Natural killer cell treated with Interleukin-12 subunit alpha and Interleukin-12 subunit beta and Interleukin-15 and Interleukin-18, amount 100 ng/mL, for 72 hours (primary cell): ENCODE measurements around the gene JCAD. TPM values are rescaled to one million over a fixed set of nuclear protein-coding genes. Genes with fewer than 3 reads are reported as not detected.
"Not testable (repeated sequence)": the region's sequence is repeated elsewhere in the genome, so short reads cannot be mapped to it uniquely, and the experiment has no call there.

Source experiments
- ATAC-seq, 2 donors: fragments of 150-1000 bp; cut with Tn5 transposase in 1 of 2; sonication (Bioruptor Pico), chemical (Tn5 transposase) in 1 of 2; 2 replicates each; pipeline ENCODE4 v1.10.0; 2021
- DNase-seq: peaks from one replicate; pipeline ENCODE4 v3.0.0; 2022; ENCODE audit warnings: low spot score
- H3K27ac Mint-ChIP-seq, 2 donors: 1 replicate in 1 of 2; 2 replicates in 1 of 2; pipeline ENCODE4 v1.8.0; 2022; ENCODE audit warnings: mixed read lengths in 2 of 2, mild to moderate bottlenecking in 1 of 2, moderate library complexity in 1 of 2
- H3K27me3 Mint-ChIP-seq, 2 donors: 1 replicate in 1 of 2; 2 replicates in 1 of 2; pipeline ENCODE4 v1.8.0; 2022; ENCODE audit warnings: mixed read lengths in 2 of 2
- H3K36me3 Mint-ChIP-seq: one replicate; pipeline ENCODE4 v1.8.0; 2022; ENCODE audit warnings: mixed read lengths
- H3K4me1 Mint-ChIP-seq, 2 donors: 1 replicate in 1 of 2; 2 replicates in 1 of 2; pipeline ENCODE4 v1.8.0; 2022; ENCODE audit warnings: low read depth in 2 of 2, mixed read lengths in 2 of 2, mild to moderate bottlenecking in 1 of 2
- H3K4me3 Mint-ChIP-seq: one replicate; pipeline ENCODE4 v1.8.0; 2022; ENCODE audit warnings: mixed read lengths
- H3K9me3 Mint-ChIP-seq: 2 replicates; pipeline ENCODE4 v1.8.0; 2022; ENCODE audit warnings: mixed read lengths
- total RNA-seq, 2 donors: library from RNA; stranded (reverse); gene quantifications; one replicate each; pipeline ENCODE4 v1.2.3, GENCODE V29; 2022

The JCAD gene
- total RNA-seq, 2 donors from 2014 or later = 0.08 to 0.69 TPM

- Mint-ChIP-seq H3K4me1 (peaks cover 9 to 13% of the 10 kb centered on the region in 2 donors), H3K4me3 (no peak overlapping the region), H3K36me3 (no peaks in the 10 kb centered on the region), H3K9me3 (no peaks in the 10 kb centered on the region), H3K27me3 (peaks cover 31 to 39% of the 10 kb centered on the region in 2 donors), H3K27ac (no peak overlapping the region)
- ATAC-seq = peak; percentile 72 to 83
- DNase-seq = peak; percentile 79
Observed at GRCh38 chr10:29998142-29998808, 61.1 kb downstream of the JCAD start.

- no peak overlapping the region for H3K27ac Mint-ChIP-seq
- peaks cover 34 to 50% of the 10 kb centered on the region in 2 donors for H3K27me3 Mint-ChIP-seq
- H3K4me3 Mint-ChIP-seq = no peak overlapping the region
- H3K4me1 Mint-ChIP-seq = peaks cover 5 to 7% of the 10 kb centered on the region in 2 donors
- H3K36me3 Mint-ChIP-seq = no peaks in the 10 kb centered on the region
- H3K9me3 Mint-ChIP-seq = no peaks in the 10 kb centered on the region
- ATAC-seq (no peak), DNase-seq (no peak)
Observed at GRCh38 chr10:29994811-29995210, 64.6 kb downstream of the JCAD start.

- H3K9me3 Mint-ChIP-seq = no peaks in the 10 kb centered on the region
- peaks cover 5 to 6% of the 10 kb centered on the region in 2 donors for H3K4me1 Mint-ChIP-seq
- H3K4me3 Mint-ChIP-seq = no peak overlapping the region
- no peak overlapping the region for H3K27ac Mint-ChIP-seq
- ATAC-seq (no peak), DNase-seq (no peak)
- H3K27me3 Mint-ChIP-seq = peaks cover 31 to 47% of the 10 kb centered on the region in 2 donors
- H3K36me3 Mint-ChIP-seq = no peaks in the 10 kb centered on the region
Observed at GRCh38 chr10:29993319-29993915, 66.0 kb downstream of the JCAD start.

GRCh38 chr10:29992914-29993313, 66.5 kb downstream of the JCAD start:
- no peaks in the 10 kb centered on the region for H3K36me3 Mint-ChIP-seq
- H3K4me3 Mint-ChIP-seq = no peak overlapping the region
- ATAC-seq (peak in 1 of 2 donors; percentile 20), DNase-seq (no peak)
- H3K27ac Mint-ChIP-seq = no peak overlapping the region
- peaks cover under 1 to 1% of the 10 kb centered on the region in 2 donors for H3K4me1 Mint-ChIP-seq
- no peaks in the 10 kb centered on the region for H3K9me3 Mint-ChIP-seq
- H3K27me3 Mint-ChIP-seq = peaks cover 26 to 47% of the 10 kb centered on the region in 2 donors

- Mint-ChIP-seq H3K27ac (no peak overlapping the region), H3K4me3 (no peak overlapping the region), H3K27me3 (peaks cover 22 to 36% of the 10 kb centered on the region in 2 donors)
Observed at GRCh38 chr10:29991382-29991781, 68.0 kb downstream of the JCAD start.

GRCh38 chr10:29987471-29987870, 71.9 kb downstream of the JCAD start:
- H3K27ac Mint-ChIP-seq = no peak overlapping the region
- peaks cover 26% of the 10 kb centered on the region in 2 donors for H3K27me3 Mint-ChIP-seq
- H3K9me3 Mint-ChIP-seq = peaks cover 6% of the 10 kb centered on the region
- H3K4me3 Mint-ChIP-seq = no peak overlapping the region
- DNase-seq (no peak), ATAC-seq (no peak)
- peaks cover 3% of the 10 kb centered on the region for H3K36me3 Mint-ChIP-seq
- no peaks in the 10 kb centered on the region for H3K4me1 Mint-ChIP-seq

More at GRCh38 chr10:29991382-29991781, 68.0 kb downstream of the JCAD start:
- ATAC-seq (no peak), DNase-seq (no peak)
- H3K9me3 Mint-ChIP-seq = no peaks in the 10 kb centered on the region
- no peaks in the 10 kb centered on the region for H3K36me3 Mint-ChIP-seq
- no peaks in the 10 kb centered on the region for H3K4me1 Mint-ChIP-seq

GRCh38 chr10:29982997-29983648, 76.3 kb downstream of the JCAD start:
- Mint-ChIP-seq H3K36me3 (peaks cover 7% of the 10 kb centered on the region), H3K27me3 (peaks cover 10 to 14% of the 10 kb centered on the region in 2 donors), H3K9me3 (peaks cover 6% of the 10 kb centered on the region), H3K4me1 (no peaks in the 10 kb centered on the region), H3K4me3 (no peak overlapping the region), H3K27ac (no peak overlapping the region)
- DNase-seq (no peak), ATAC-seq (no peak)

GRCh38 chr10:29981510-29981909, 77.9 kb downstream of the JCAD start:
- Mint-ChIP-seq H3K4me3 (no peak overlapping the region), H3K9me3 (peaks cover 6% of the 10 kb centered on the region), H3K27ac (no peak overlapping the region), H3K27me3 (peaks cover 9 to 11% of the 10 kb centered on the region in 2 donors), H3K4me1 (no peaks in the 10 kb centered on the region), H3K36me3 (peaks cover 7% of the 10 kb centered on the region)
- no peak for DNase-seq
- ATAC-seq = no peak

- H3K27ac Mint-ChIP-seq = no peak overlapping the region
- ATAC-seq (no peak), DNase-seq (no peak)
- H3K9me3 Mint-ChIP-seq = peaks cover 6% of the 10 kb centered on the region
- H3K4me3 Mint-ChIP-seq = no peak overlapping the region
- peaks cover 8 to 17% of the 10 kb centered on the region in 2 donors for H3K27me3 Mint-ChIP-seq
- H3K4me1 Mint-ChIP-seq = no peaks in the 10 kb centered on the region
- peaks cover 7% of the 10 kb centered on the region for H3K36me3 Mint-ChIP-seq
Observed at GRCh38 chr10:29980084-29980483, 79.3 kb downstream of the JCAD start.

GRCh38 chr10:29979421-29979779, 80.0 kb downstream of the JCAD start:
- peaks cover 6 to 21% of the 10 kb centered on the region in 2 donors for H3K27me3 Mint-ChIP-seq
- not testable (repeated sequence) for H3K4me3 Mint-ChIP-seq, H3K9me3 Mint-ChIP-seq, H3K36me3 Mint-ChIP-seq, H3K27ac Mint-ChIP-seq, DNase-seq, ATAC-seq, H3K4me1 Mint-ChIP-seq

GRCh38 chr10:29977171-29977570, 82.2 kb downstream of the JCAD start:
- Mint-ChIP-seq H3K27ac (no peak overlapping the region), H3K27me3 (peaks cover 4 to 27% of the 10 kb centered on the region in 2 donors), H3K9me3 (no peaks in the 10 kb centered on the region), H3K4me1 (no peaks in the 10 kb centered on the region), H3K4me3 (no peak overlapping the region), H3K36me3 (peaks cover under 1% of the 10 kb centered on the region)
- ATAC-seq (no peak), DNase-seq (no peak)

GRCh38 chr10:29976134-29976533, 83.3 kb downstream of the JCAD start:
- DNase-seq (no peak), ATAC-seq (no peak)
- Mint-ChIP-seq H3K9me3 (no peaks in the 10 kb centered on the region), H3K27ac (no peak overlapping the region), H3K36me3 (no peaks in the 10 kb centered on the region), H3K27me3 (peaks cover 6 to 31% of the 10 kb centered on the region in 2 donors), H3K4me3 (no peak overlapping the region), H3K4me1 (no peaks in the 10 kb centered on the region)

- H3K4me1 Mint-ChIP-seq = no peaks in the 10 kb centered on the region
- H3K27me3 Mint-ChIP-seq = peaks cover 8 to 31% of the 10 kb centered on the region in 2 donors
- H3K9me3 Mint-ChIP-seq = no peaks in the 10 kb centered on the region
Observed at GRCh38 chr10:29974773-29975172, 84.6 kb downstream of the JCAD start.

GRCh38 chr10:29973921-29974320, 85.5 kb downstream of the JCAD start:
- H3K27me3 Mint-ChIP-seq = peaks cover 8 to 31% of the 10 kb centered on the region in 2 donors
- no peak overlapping the region for H3K4me3 Mint-ChIP-seq
- no peak for ATAC-seq
- no peaks in the 10 kb centered on the region for H3K36me3 Mint-ChIP-seq
- DNase-seq = no peak
- H3K27ac Mint-ChIP-seq = no peak overlapping the region
- H3K4me1 Mint-ChIP-seq = no peaks in the 10 kb centered on the region
- H3K9me3 Mint-ChIP-seq = no peaks in the 10 kb centered on the region

More at GRCh38 chr10:29974773-29975172, 84.6 kb downstream of the JCAD start:
- ATAC-seq (no peak), DNase-seq (no peak)
- H3K27ac Mint-ChIP-seq = no peak overlapping the region
- no peak overlapping the region for H3K4me3 Mint-ChIP-seq
- no peaks in the 10 kb centered on the region for H3K36me3 Mint-ChIP-seq
